DMS79 treated with DMSO at 0.1 percent for 48 hours (cell line): ENCODE results near the gene CHST15.
A peak's percentile ranks its signal among the peaks of the same experiment; 100 is the strongest.
"Not testable (repeated sequence)": the region's sequence is repeated elsewhere in the genome, so short reads cannot be mapped to it uniquely, and the experiment has no call there.

Experiments used
- DNase-seq: peaks from one replicate; lab custom pipeline; 2025; lab: John Stamatoyannopoulos, UW

The CHST15 gene

DNA sequence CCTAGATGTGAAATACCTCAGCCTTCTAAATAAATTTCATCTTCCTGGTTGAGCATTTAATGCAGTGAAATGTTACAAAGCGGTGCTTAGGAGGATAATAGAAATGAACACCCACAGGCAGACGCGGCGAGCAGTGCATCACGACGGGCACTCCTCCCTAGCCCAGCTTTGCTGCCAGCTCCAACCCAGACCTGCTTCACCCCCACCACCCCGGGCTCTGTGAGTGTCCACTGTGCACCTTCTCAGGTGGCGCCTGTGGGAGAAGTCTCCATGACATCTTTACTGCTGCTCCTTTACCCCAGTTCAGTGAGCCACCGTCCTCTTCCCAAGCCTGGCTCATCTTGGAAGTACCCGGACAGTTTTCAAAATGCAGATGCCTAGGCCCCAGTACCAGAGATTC, 5.2 kb upstream of the CHST15 start:
- no peak for DNase-seq

DNA sequence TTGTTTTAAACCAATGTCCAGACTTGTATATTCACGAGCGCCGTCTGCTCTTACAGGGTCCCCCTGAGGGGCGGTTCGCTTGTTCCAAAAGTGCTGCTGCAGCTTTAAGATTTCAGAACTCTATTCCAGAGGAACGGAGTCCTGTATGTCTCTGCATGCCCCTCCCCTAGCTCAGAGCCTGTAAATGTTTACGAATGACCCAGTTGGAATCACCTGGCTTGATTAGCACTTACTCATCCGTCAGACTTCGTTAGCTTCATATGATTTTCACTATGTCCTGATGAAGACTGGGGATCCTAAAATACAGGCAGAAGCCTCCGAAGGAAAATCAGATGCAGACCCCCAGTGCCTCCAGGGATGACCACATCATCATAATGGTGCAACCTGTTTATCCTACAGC, 4.5 kb upstream of the CHST15 start:
- DNase-seq: no peak

DNA sequence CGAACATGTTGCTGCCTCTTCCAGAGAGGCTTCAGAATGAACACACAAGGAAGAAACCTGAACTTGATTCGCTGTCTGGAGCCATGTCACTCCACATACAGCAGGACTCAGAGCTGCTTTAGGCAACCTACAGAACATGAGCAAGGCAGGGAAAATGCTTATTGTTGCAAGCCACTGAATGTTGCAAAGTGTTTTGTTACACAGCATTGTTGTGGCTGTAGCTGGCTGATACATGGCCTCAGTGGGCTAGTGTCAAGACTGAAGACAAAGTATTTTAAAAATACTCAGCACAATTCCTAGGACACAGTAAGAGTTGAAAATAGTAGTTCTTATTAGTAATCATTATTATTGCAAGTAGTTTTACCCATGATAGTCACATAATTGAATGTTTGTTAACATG, 3.1 kb upstream of the CHST15 start:
- DNase-seq: no peak

DNA sequence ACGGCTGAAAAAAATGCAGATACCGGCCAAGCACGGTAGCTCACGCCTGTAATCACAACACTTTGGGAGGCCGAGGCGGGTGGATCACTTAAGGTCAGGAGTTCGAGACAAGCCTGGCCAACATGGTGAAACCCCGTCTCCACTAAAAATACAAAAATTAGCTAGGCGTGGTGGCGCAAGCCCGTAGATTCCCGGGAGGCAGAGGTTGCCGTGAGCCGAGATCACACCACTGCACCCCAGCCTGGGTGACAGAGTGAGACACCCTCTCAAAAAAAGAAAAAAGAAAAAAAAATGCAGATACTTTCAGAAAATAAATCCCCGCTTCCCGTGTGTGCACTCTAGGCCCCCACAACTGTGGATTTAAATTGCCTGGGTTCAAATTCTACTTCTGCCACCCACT, 2.4 kb upstream of the CHST15 start:
- DNase-seq: not testable (repeated sequence)

DNA sequence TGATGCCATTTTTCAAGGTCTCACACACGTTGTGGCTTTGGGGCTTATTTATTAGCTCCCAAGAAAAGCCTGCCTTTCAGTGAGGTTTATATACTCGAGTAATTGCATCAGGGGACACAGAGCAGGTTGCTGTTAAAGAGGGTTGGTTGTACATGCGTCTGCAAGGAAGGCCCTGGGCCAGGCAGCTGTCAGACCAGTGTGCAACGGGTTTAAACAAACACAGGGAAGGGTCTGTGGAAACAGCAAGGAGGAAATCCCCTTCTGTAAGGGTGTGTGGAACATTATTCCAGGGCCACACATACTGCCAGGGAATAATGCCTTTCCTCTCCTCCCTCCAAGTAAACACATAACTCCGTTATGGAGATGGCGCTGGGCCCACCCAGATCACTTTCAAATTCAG, 1.7 kb upstream of the CHST15 start:
- DNase-seq: no peak

DNA sequence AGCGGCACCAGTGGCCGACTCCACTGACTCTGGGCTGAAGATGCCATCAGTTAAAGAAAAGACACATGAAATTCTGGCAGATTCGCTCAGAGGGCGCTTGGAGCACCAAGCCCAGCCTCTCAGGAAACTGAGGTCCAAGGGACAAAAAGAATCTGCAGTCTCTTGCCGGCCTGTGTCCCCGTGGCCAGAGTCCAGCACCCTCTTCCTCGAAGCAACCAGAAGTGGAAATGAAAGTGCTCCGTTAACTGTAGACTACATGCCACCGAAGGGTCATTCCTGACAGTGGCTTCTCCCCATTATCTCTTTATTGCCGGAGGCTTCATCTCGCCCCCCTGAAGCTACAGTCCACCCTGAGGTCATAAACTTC, 1.0 kb upstream of the CHST15 start:
- DNase-seq: no peak

DNA sequence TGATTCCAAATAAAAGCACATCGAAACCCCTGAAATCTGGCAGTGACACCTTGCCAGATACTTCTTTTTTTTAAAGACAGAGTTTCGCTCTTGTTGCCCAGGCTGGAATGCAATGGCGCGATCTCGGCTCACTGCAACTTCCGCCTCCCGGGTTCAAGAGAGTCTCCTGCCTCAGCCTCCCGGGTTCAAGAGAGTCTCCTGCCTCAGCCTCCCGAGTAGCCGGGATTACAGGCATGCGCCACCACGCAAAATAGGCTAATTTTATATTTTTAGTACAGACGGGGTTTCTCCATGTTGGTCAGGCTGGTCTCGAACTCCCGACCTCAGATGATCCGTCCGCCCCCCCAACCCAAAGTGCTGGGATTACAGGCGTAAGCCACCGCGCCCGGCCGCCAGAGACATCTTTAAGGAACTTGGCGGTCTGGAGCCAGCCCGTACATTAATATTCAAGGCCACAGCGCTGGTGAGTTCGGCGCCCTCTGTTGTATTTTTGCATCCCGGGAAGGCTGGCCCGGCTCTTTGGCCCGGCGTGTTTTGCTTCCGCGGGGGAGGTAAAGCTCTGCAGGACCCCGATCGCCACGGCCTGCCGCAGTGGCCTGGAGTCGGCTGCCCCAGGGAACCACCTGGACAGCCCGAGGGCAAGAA, 498 bp upstream of the CHST15 start:
- DNase-seq: not testable (repeated sequence)

DNA sequence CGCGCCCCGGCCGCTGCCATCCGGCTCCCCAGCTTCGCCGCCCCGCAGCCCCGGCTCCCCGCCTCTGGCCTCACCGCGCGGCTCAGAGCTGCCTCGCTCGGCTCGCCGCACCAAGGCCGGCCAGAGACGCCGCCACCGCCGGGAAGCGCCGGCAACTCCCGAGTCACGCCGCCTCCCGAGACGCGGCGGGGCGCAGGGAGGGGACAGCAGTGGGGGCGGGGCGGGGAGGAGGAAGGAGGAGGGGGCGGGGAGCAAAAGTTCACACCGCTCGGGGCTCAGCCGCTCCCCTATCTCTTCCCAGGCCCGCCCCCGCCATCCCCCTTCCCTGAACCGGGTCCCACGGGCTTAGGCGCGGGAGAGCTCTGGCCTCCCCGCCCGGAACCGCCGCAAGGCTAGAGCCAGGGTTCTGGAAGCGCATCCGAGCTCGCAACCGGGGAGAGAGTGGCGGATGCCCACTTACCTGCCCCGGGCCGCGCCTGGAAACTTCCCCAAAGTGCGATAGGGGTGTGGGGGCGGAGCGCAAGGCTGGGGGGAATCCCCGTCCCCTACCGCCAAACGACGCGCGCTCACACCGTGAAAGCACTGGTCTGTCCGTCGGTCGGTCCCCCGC, 1.0 kb downstream of the CHST15 start:
- DNase-seq: no peak

DNA sequence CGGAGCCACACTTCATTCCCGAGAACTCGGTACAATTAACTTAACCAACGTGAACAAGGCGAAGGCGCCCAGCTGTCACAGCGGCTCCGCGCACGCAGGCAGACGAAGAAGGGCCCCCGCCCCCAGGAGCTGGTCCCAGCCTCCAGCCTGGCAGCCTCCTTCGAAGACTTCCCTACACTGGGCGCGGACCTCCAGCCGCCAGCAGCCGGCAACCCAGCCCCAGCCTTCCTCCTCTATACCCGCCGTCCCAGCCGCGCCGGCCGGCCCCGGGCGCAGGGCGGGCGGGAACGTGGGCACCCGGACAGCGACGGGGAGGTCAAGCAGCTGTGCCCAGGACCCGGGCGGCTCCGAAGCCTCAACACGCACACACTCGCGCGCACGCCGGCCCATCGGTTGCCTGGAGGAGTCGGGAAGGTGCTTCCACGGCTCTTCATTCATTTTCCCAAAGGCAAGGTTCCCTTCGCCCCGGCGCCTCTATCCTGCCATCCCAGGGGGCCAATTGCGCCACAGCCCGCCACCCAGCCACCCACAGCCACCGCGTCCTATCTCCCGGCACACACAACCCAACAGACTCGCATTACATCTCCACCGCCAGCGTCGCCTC, 1.6 kb downstream of the CHST15 start:
- DNase-seq: no peak

DNA sequence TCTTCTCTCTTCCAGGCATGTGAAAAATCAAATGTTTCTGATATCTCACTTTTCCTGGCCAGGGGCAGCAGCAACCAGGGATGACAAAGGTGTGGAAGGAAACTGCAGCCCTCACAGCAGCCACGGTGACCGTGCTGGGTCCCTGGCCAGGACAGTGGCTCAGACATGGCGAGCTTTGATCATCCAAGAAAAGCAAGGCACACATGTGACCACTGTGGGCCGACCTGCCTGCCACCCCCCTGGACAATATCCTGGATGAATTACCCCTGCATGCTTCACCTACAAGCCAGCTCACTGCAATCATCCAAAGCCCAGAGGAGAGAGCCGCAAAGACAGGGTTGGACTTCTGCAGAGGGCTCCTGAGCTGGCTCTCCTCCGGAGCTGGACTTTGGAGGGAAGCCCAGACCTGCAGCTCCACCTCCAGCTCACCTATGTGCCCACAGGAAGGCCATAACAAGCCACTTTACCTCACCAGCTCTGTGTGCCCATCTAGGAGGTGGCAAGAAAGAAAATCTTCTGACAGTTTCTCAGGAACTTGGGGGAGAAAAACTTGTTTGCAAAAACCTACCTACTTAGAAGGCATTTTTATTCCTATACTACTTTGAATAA, 2.7 kb downstream of the CHST15 start:
- no peak for DNase-seq

DNA sequence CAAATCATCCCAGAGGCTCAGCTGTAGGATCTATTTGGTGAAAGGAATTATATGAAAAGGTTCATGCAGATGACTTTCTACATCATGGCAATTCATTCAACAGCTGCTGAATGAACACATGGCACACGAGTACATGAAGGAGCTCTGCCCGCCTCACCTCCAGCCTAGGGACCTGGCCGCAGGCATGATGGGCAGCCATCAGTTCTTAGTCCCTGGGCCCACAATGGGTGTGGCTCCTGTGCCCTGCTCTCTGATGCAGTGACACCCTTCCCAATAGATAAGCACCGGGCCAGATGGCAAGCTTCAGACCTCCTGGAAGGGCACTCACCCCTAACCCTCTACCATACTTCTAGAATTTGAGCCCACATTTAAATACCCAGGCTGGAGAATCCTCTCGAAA, 3.5 kb downstream of the CHST15 start:
- DNase-seq: no peak

DNA sequence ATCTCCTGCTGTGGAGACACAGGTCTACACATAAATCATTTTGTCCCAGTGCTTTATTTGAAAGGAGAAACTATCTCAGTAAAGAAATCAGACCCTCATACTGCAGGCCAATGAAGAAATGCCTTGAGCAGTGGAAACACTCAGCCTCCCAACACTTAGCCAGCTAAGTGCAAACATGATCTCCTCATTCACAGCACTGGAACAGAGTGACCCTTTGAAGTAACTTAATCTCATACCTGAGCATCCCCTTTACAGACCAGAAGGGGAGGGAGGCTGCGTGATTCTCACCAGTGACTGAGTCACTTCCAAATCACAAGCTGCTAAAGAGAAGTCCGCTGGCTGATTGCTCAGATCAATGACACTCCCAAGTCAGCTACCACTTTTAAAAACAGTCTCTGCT, 4.5 kb downstream of the CHST15 start:
- DNase-seq: no peak

DNA sequence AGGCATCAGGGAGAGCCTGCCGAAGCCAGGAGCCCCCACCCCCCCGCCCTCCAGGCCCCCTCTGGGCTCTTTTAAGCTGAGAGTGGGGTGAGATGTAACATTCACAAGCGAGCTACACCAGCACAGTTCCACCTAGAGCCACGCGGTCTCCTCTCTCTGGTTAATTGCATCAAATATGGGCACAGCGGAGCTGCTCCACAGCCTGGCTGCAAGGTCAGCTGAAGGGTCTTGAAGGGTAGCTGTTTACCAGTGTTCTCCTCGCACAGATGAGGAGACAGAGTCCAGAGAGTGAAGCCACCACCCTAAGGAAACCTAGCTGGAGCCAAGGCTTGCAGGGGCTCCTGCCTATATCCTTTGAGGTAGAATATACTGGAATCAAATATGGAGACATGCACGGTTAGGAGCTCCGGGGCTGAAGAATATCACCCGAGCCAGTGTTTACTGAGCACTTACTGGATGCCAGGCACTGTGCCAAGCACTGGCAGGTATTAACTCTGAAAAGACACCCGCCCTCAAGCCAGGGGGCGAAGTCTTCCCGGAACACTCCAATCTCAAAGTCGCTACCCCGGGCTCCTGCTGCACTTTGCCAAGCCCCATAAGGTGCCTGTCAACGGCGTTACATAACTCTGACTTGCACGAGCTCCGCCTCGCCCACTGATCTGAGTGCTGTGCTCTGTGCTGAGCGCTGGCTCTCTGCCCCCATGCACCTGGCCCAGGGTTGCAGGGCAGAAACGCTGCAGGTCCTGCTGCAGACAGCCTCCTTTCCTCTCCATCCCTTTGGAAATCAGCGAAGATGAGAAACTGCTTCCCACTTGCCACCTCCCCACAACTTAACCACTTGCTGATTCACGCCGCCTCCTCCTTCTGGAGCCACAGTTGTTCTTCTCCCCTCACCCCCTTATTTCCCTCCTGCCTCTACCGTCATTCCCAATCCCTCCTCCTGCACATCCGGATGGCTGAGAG, 5.4 kb downstream of the CHST15 start:
- peak; percentile 50 for DNase-seq

DNA sequence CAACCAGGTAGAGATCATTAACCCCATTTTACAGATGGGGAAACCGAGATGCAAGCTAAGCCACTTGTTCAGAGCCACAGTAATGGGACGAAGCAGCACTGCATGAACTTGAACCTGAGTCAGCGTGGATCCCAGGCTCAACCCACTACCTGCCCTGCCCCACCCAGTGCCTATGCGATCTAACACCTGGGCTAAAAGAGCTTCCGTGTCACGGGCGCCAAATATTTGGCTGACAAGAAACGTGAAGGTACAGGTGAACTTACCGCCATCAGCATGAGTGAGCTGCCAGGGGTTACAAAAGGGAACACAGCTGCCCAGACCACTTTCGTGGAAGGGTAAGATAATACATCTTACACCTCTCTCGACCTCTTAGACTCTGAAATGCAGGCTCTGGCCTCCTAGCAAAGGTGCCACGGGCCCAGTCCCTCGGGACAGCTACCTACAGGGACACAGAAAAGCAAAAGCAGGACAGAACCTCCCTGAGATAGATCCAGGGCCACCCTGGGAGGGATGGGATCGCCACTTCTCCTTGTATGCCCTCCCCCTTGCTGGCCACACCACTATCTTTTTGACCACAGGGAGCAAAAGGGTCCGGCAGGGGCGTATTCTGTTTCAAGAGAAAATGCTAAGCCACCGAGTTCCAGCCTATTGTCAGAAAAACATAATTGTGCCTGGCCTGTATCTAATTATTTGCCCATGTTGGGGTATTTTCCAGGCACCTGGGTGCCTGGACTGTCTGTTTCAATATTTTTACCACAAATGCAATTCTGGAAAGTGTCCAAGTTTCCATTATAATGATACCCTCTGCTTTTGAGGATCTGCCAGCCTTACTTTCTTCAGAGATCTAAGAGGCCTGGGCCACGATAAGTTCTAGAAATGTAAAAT, 6.4 kb downstream of the CHST15 start:
- DNase-seq: peak; percentile 27

DNA sequence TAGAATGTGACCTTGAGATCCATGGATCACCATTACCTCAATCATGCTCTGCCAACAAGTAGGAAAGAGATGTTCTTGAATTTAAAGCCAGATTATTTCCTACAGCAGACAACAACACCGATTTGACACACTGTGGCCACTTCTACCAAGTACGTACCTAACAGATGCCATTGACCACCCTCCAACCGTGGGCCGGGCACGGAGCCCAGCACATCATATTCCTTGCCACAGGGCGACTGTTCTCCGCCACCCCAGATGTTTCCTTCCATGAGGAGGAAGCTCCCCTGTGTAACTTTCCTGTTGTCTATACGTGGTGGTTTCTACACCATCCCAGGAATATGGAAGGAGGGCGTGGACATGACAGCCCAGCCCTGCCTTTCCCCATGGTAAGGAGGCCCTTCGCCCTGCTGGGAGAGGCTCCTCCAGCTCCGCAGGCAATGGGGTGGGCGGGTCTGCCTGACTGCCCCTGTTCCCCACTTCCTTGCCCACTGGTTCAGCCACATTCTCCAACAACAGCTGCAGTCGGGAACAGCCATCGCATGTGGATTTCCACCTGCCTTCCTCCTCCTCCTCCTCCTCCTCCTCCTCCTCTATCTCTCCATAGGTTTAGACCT, 7.2 kb downstream of the CHST15 start:
- DNase-seq: no peak

DNA sequence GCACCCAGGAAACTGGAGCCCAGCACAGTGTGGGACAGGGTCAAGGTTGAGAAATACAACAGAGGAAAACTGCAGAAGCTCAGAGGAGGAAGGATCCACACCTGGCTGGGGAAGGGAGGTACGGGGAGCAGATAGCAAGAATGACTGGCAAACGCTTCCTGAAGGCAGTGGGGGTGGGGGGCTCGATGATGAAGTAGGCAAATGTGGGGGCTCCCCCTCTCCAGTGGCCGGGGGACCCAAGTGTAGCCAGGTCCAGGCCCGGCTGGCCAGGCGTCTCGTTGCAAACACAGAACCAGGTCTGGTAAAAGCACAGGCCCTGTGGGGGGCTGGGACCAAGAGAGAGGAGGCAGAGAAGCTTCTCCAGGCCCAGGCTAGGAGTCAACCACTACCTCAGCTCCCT, 7.7 kb downstream of the CHST15 start:
- no peak for DNase-seq

DNA sequence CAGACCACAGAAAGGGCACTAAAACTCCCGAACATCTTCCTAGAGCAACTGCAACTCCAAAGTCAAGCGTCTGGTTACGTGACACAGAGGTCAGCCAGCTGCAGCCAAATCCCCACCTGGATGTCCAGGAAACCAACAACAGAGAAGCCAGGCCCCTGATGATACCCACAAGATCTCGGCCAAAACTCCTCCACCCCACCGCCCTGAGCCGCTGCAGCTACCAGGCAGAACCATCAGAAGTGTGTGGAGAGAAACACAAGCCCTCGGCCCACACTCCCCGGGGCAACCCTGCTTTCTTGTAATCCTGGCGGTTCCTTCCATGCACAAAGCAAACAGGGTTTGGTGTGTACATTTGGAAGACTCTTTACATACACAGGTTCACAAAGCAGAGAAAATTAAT, 8.7 kb downstream of the CHST15 start:
- no peak for DNase-seq

DNA sequence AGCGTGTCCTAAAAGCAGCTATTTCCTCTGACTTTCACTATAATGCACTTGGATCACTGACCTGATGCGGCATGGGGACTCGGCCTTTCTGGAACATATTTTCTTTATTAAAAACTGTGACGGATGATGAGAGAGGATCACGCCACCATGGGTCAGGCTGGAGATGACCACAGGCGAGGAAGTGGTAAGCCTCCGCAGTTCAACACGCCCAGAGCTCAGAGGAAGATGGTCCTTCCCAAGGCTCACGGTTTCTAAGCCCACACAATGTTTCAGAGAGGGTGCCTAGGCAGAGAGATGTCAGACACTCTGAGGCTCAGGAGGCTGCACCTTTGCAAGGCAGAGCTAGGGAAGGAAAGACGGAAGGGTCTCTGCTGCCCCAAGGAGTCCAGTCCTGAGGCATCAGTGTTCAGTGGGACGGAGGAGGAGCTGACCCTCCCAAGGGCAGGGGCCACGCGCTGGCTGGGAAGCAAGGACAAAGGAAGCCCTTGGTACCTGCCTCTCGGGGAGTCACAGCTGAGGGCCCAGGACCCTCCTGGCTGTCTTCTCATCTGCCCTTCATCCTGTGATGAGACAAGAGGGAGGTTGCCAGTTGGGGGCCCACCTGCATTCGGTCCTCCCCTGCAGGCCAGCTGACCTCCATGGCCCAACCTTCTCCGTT, 9.5 kb downstream of the CHST15 start:
- DNase-seq: no peak

DNA sequence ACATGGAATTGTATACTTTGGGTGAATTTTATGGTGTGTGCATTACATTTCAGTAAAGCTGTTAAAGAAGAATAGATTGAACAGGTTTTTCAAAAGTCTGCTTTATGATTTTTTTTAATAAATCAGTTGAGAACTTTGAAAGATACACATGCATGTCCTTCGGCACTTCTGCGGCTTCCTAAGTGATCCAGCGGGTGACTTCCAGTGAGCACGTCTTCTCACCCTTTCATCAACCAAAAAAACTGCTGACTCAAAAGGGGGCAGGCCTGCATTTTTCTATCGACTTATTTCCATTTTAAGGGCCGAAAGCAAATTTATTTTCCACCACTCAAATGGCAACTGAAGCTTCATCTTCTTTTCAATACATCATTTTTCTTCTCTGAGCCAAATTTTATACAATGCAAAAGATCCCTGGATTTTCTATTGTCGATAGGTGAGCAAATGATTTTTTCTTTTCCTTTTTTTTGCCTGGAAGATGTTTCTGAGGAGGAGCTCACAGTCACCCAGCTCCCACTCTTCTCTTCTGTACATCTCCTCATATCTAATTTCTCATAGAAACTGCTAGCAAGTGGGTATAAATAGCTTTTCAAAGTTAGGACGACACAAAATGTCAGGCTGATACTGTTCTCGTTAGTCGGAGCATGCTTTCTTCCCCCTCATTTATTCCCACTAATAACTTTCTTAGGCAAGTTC, 10.2 kb downstream of the CHST15 start:
- DNase-seq: no peak

DNA sequence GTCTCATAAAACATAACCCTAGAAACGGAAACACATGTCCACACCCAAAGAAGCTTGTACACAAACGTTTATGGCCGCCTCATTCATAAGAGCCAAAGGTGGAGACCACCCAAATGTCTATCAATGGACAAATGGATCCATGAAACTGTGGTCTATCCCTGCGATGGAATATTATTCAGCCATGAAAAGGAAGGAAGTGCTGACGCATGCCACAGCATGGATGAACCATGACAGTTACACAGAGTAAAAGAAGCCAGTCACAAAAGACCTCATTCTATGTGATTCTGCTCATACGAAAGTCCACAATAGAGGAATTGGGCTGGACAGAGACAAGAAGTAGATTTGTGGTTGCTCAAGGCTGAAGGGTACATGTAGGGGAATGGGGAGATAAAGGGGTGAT, 10.8 kb downstream of the CHST15 start:
- no peak for DNase-seq
